ENCODE data around the gene ARHGAP1. TPM values are rescaled to one million over a fixed set of nuclear protein-coding genes. Genes with fewer than 3 reads are reported as not detected.
A peak's percentile ranks its signal among the peaks of the same experiment; 100 is the strongest.

Gene ARHGAP1
- total RNA-seq, 1 experiment from 2014 or later, result 64.2 TPM

DNA sequence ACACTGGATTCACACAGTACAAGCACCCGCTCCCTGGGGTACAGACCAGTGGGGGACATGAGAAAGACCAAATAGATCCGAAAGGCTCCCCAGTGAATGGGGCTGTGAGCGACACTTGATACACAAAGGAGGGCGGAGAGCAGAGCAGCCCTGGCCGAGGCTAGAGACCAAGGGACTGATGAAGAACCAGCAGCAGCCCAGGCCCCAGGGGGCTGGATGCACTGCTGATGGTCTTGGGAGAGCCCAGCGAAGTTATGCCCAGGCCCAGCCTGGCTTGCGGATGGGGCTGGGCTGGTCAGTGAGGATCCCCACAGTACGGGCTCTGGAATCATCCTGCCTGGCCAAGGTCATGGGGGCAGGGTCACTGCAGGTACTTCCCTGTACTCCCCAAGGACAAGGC, 23.2 kb downstream of the ARHGAP1 start:
- peaks cover 27% of the 10 kb centered on the region; the same call in 1 of the 2 replicates for H3F3A ChIP-seq (ENCODE audit: insufficient read depth, low read depth)
- no peak overlapping the region for H3K4me2 ChIP-seq
- ChIA-PET CTCF (no interaction called here), POLR2A (ENCODE audit: unreplicated experiment) (no interaction called here)
- peaks cover 2% of the 10 kb centered on the region; the same call in 1 of the 2 replicates for H4K20me1 ChIP-seq (ENCODE audit: insufficient read depth)
- DNase-seq, result no peak
- intact Hi-C loops (cut with micrococcal nuclease; ENCODE audit: unreplicated experiment), result no loop called here
- H3K4me1 ChIP-seq (replicated peaks; ENCODE audit: insufficient read depth), result 0 out of 2 replicates have a peak, but pooled peaks cover 5% of the 10 kb centered on the region
- no peaks in the 10 kb centered on the region for H3K27me3 ChIP-seq (ENCODE audit: insufficient read depth, low read depth)
- TF ChIP-seq EZH2 (IDR thresholded peaks at IDR 0.05; ENCODE audit: low read depth) (no peak), CTCF (conservative IDR thresholded peaks at IDR 0.05) (no peak)
- H3K27ac ChIP-seq, result no peak overlapping the region
- H3K79me2 ChIP-seq (ENCODE audit: low read depth), result no peaks in the 10 kb centered on the region
- no peak overlapping the region for H2AFZ ChIP-seq
- H3K4me3 ChIP-seq, result no peak overlapping the region
- no peaks in the 10 kb centered on the region for H3K9me3 ChIP-seq (ENCODE audit: insufficient read depth, low read depth)
- BruUV-seq (replicated peaks), result no TSS peak
- peaks cover 3% of the 10 kb centered on the region; the same call in 1 of the 2 replicates for H3K36me3 ChIP-seq (ENCODE audit: low read depth)
- no peaks in the 10 kb centered on the region for H3K9me2 ChIP-seq (ENCODE audit: insufficient read depth)

- Histone ChIP-seq H3K36me3 (ENCODE audit: low read depth) (peaks cover 3% of the 10 kb centered on the region; the same call in 1 of the 2 replicates), H3K4me1 (replicated peaks; ENCODE audit: insufficient read depth) (0 out of 2 replicates have a peak, but pooled peaks cover 5% of the 10 kb centered on the region), H3K27ac (no peak overlapping the region), H3K9me3 (ENCODE audit: insufficient read depth, low read depth) (no peaks in the 10 kb centered on the region), H3K79me2 (ENCODE audit: low read depth) (no peaks in the 10 kb centered on the region), H3K4me2 (no peak overlapping the region), H3F3A (ENCODE audit: insufficient read depth, low read depth) (peaks cover 27% of the 10 kb centered on the region; the same call in 1 of the 2 replicates), H3K4me3 (no peak overlapping the region), H3K27me3 (ENCODE audit: insufficient read depth, low read depth) (no peaks in the 10 kb centered on the region), H4K20me1 (ENCODE audit: insufficient read depth) (no peaks in the 10 kb centered on the region; the same call in 1 of the 2 replicates), H2AFZ (no peak overlapping the region), H3K9me2 (ENCODE audit: insufficient read depth) (no peaks in the 10 kb centered on the region)
- BruUV-seq (replicated peaks), result no TSS peak
- no peak for TF ChIP-seq CTCF (conservative IDR thresholded peaks at IDR 0.05)
- TF ChIP-seq EZH2 (IDR thresholded peaks at IDR 0.05; ENCODE audit: low read depth), result no peak
- CTCF ChIA-PET, result no interaction called here
- POLR2A ChIA-PET (ENCODE audit: unreplicated experiment), result no interaction called here
- intact Hi-C loops (cut with micrococcal nuclease; ENCODE audit: unreplicated experiment), result no loop called here
- DNase-seq, result no peak
These were observed 23.8 kb downstream of the ARHGAP1 start for GRCh38 chr11:46676436-46677158.

DNA sequence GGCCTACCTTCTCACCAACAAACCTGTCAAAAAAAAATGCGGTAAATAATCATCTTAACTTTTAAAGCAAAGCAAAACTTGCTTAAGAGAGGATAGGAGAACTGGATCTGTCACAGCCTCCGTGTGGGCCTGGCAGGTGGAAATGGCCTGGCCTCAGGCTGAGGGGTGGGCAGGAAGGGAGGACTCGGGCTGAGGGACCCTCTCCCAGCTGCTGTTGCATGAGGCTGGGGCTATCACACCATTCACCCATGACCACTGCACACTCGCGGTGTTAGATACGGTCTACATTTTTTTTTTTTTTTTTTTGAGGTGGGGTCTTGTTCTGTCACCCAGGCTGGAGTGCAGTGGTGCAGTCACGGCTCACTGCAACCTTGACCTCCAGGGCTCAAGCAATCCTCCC, 24.5 kb downstream of the ARHGAP1 start:
- Histone ChIP-seq H3K9me3 (ENCODE audit: insufficient read depth, low read depth) (no peaks in the 10 kb centered on the region), H3K79me2 (ENCODE audit: low read depth) (no peaks in the 10 kb centered on the region), H3K27ac (0 out of 2 replicates have a peak overlapping the region, but pooled peaks have one; percentile 21), H2AFZ (no peak overlapping the region), H3F3A (ENCODE audit: insufficient read depth, low read depth) (peaks cover 27% of the 10 kb centered on the region; the same call in 1 of the 2 replicates), H4K20me1 (ENCODE audit: insufficient read depth) (no peaks in the 10 kb centered on the region; the same call in 1 of the 2 replicates), H3K27me3 (ENCODE audit: insufficient read depth, low read depth) (no peaks in the 10 kb centered on the region), H3K9me2 (ENCODE audit: insufficient read depth) (no peaks in the 10 kb centered on the region), H3K4me3 (no peak overlapping the region), H3K36me3 (ENCODE audit: low read depth) (peaks cover 3% of the 10 kb centered on the region; the same call in 1 of the 2 replicates), H3K4me1 (replicated peaks; ENCODE audit: insufficient read depth) (0 out of 2 replicates have a peak, but pooled peaks cover 5% of the 10 kb centered on the region), H3K4me2 (no peak overlapping the region)
- ChIA-PET POLR2A (ENCODE audit: unreplicated experiment) (interaction anchor here (0.8 kb wide), 1 partner anchor 23 kb away, joined by 4 read pairs; no protein-coding TSS in a partner anchor), CTCF (no interaction called here)
- intact Hi-C loops (cut with micrococcal nuclease; ENCODE audit: unreplicated experiment), result no loop called here
- BruUV-seq (replicated peaks), result no TSS peak
- no peak for TF ChIP-seq EZH2 (IDR thresholded peaks at IDR 0.05; ENCODE audit: low read depth)
- no peak for TF ChIP-seq CTCF (conservative IDR thresholded peaks at IDR 0.05)
- DNase-seq, result no peak
